GM19455 (cell line): ENCODE measurements around the gene TOPBP1.
"Not testable (repeated sequence)": the region's sequence is repeated elsewhere in the genome, so short reads cannot be mapped to it uniquely, and the experiment has no call there.

Source experiments
- ATAC-seq: cut with Tn5 transposase; IDR thresholded peaks from one replicate; pipeline ENCODE4 v1.9.1; 2021; ENCODE audit not compliant: unreplicated experiment

TOPBP1 gene

GRCh38 chr3:133674290-133674919 is 12.7 kb upstream of the TOPBP1 start:
- no peak for ATAC-seq

GRCh38 chr3:133673746-133674145 is 12.0 kb upstream of the TOPBP1 start:
- no peak for ATAC-seq

GRCh38 chr3:133672461-133672860 is 10.7 kb upstream of the TOPBP1 start:
- no peak for ATAC-seq

GRCh38 chr3:133670525-133670995 is 8.8 kb upstream of the TOPBP1 start:
- ATAC-seq: no peak

GRCh38 chr3:133669949-133670524 is 8.3 kb upstream of the TOPBP1 start:
- no peak for ATAC-seq

- ATAC-seq: no peak
These were observed 5.4 kb upstream of the TOPBP1 start for GRCh38 chr3:133667118-133667517.

GRCh38 chr3:133665188-133665587 is 3.4 kb upstream of the TOPBP1 start:
- ATAC-seq: not testable (repeated sequence)

- peak; percentile 59 for ATAC-seq
These were observed 2.0 kb upstream of the TOPBP1 start for GRCh38 chr3:133663569-133664313.

- ATAC-seq: peak; percentile 29
These were observed 524 bp upstream of the TOPBP1 start for GRCh38 chr3:133662278-133662651.

- ATAC-seq: no peak
These were observed 1.9 kb downstream of the TOPBP1 start for GRCh38 chr3:133659806-133660205.

GRCh38 chr3:133655731-133656515 is 5.8 kb downstream of the TOPBP1 start:
- ATAC-seq: no peak

- no peak for ATAC-seq
These were observed 12.2 kb downstream of the TOPBP1 start for GRCh38 chr3:133649486-133650068.

- ATAC-seq: no peak
These were observed 17.0 kb downstream of the TOPBP1 start for GRCh38 chr3:133644768-133645167.

- no peak for ATAC-seq
These were observed 18.1 kb downstream of the TOPBP1 start for GRCh38 chr3:133643611-133644010.

GRCh38 chr3:133641254-133641653 is 20.5 kb downstream of the TOPBP1 start:
- no peak for ATAC-seq

- ATAC-seq: no peak
These were observed 28.3 kb downstream of the TOPBP1 start for GRCh38 chr3:133633439-133633838.

GRCh38 chr3:133629146-133629545 is 32.6 kb downstream of the TOPBP1 start:
- no peak for ATAC-seq

- no peak for ATAC-seq
These were observed 34.0 kb downstream of the TOPBP1 start for GRCh38 chr3:133627789-133628188.

- ATAC-seq: peak; percentile 99
These were observed 41.5 kb downstream of the TOPBP1 start for GRCh38 chr3:133620066-133620784.

GRCh38 chr3:133611534-133611933 is 50.2 kb downstream of the TOPBP1 start:
- ATAC-seq: no peak
